Right lobe of liver (tissue), 6 donors: ENCODE results near the gene TWIST1. TPM values are rescaled to one million over a fixed set of nuclear protein-coding genes. Genes with fewer than 3 reads are reported as not detected.

Source experiments
- ATAC-seq, 4 donors: fragments of 200-7000 bp; cut with Tn5 transposase; one replicate each; pipeline ENCODE4 v1.9.1; 2020; ENCODE audit warnings: mild to moderate bottlenecking in 4 of 4, moderate library complexity in 4 of 4
- DNase-seq, 3 donors: peaks; one replicate each; pipeline ENCODE4 v3.0.0-alpha.2; 2020
- H3K27ac ChIP-seq, 3 donors: fragments of 200-600 bp; one replicate each; pipeline ENCODE4 v1.8.0; 2022
- H3K27me3 ChIP-seq, 2 donors: fragments of 200-600 bp; one replicate each; pipeline ENCODE4 v1.8.0; 2022
- H3K36me3 ChIP-seq, 4 donors: fragments of 200-600 bp; sonication (generic) in 1 of 4; one replicate each; pipeline versions ENCODE4 v1.5.1 to v1.8.0; 2017 to 2022; ENCODE audit warnings: control low read depth in 1 of 4
- H3K4me1 ChIP-seq, 4 donors: fragments of 200-600 bp; sonication (generic) in 1 of 4; one replicate each; pipeline versions ENCODE4 v1.5.1 to v1.8.0; 2017 to 2022; ENCODE audit warnings: control low read depth in 1 of 4
- H3K4me3 ChIP-seq, 3 donors: fragments of 200-600 bp; one replicate each; pipeline ENCODE4 v1.8.0; 2022
- H3K9me3 ChIP-seq, 4 donors: fragments of 200-600 bp; sonication (generic) in 1 of 4; one replicate each; pipeline versions ENCODE4 v1.5.1 to v1.8.0; 2017 to 2022; ENCODE audit warnings: control low read depth in 1 of 4
- CTCF ChIP-seq, 4 donors: fragments of 200-600 bp in 3 of 4; fragments of 450-650 bp in 1 of 4; IDR thresholded peaks; one replicate each; pipeline versions ENCODE4 v1.5.1 to v1.8.0; 2016 to 2022; ENCODE audit warnings: antibody characterized with exemption in 4 of 4, mild to moderate bottlenecking in 2 of 4
- POLR2A ChIP-seq: fragments of 450-650 bp; IDR thresholded peaks from one replicate; pipeline ENCODE4 v1.6.1; 2017; ENCODE audit warnings: antibody characterized with exemption, mild to moderate bottlenecking
- WGBS: methylation state at CpG from one replicate; pipeline ENCODE4 v1.1.6; 2018; ENCODE audit warnings: low coverage, low lambda C conversion rate; ENCODE audit not compliant: insufficient coverage; ENCODE audit errors: missing lambda C conversion rate; 5-methylcytosine and 5-hydroxymethylcytosine counted together
- intact Hi-C, 2 donors: fragments of 100-400 bp; cut with DNase I; formaldehyde crosslinking; loops; one replicate each; pipeline versions ENCODE4 v1.11.2 to v1.14.1; 2022
- total RNA-seq, 6 experiments: library from RNA; depleted of rRNA in 2 of 6; stranded (reverse); fragments of >200 nt in 2 of 6; fragmentation: NEBNext Ultra II Directional in 3 of 6; extraction: Animal tissue kit (Norgen Biotek cat#: 25700) in 3 of 6; gene quantifications; one replicate each; pipeline versions ENCODE4 v1.1.0 to v1.2.4, GENCODE V29; 2016 to 2023
- donor health status: DM: no; HTN: yes; CAD: no.
- donor health status: DM: no; HTN: no; CAD: no.
- donor health status: DM: no; HTN: no; CAD: no.
- donor health status: DM: no; HTN: yes; CAD: no.
- donor health status: DM: no; HTN: yes; CAD: no.

TWIST1 gene
- total RNA-seq, 6 experiments from 2014 or later, result 0.42 TPM; not detected in 5

GRCh38 chr7:19133390-19133789, 16.0 kb upstream of the TWIST1 start:
- Histone ChIP-seq H3K4me1 (no peaks in the 10 kb centered on the region), H3K27ac (no peak overlapping the region), H3K36me3 (no peaks in the 10 kb centered on the region), H3K9me3 (no peaks in the 10 kb centered on the region), H3K4me3 (no peak overlapping the region), H3K27me3 (peaks cover 0 to 5% of the 10 kb centered on the region in 2 donors)
- ATAC-seq (no peak), DNase-seq (no peak)
- intact Hi-C loops, result no loop called here
- TF ChIP-seq POLR2A (no peak), CTCF (IDR thresholded peaks at IDR 0.05) (no peak)
- 37% methylated on average over 4 of the region's 4 CpGs for WGBS

GRCh38 chr7:19128856-19129255, 11.4 kb upstream of the TWIST1 start:
- WGBS, result 13% methylated on average over 1 of the region's 1 CpG
- TF ChIP-seq POLR2A (no peak), CTCF (IDR thresholded peaks at IDR 0.05) (no peak)
- no peak overlapping the region for H3K4me3 ChIP-seq
- intact Hi-C loops, result no loop called here
- no peak overlapping the region for H3K27ac ChIP-seq
- no peaks in the 10 kb centered on the region for H3K4me1 ChIP-seq
- peaks cover 0 to 5% of the 10 kb centered on the region in 2 donors for H3K27me3 ChIP-seq
- ATAC-seq (no peak), DNase-seq (no peak)
- H3K9me3 ChIP-seq, result no peaks in the 10 kb centered on the region
- H3K36me3 ChIP-seq, result no peaks in the 10 kb centered on the region

- WGBS, result 23% methylated on average over 2 of the region's 2 CpGs
- no peak for DNase-seq
- intact Hi-C loops, result no loop called here
- Histone ChIP-seq H3K27ac (no peak overlapping the region), H3K27me3 (peaks cover 7 to 12% of the 10 kb centered on the region in 2 donors), H3K4me3 (no peak overlapping the region), H3K4me1 (no peaks in the 10 kb centered on the region), H3K9me3 (no peaks in the 10 kb centered on the region), H3K36me3 (no peaks in the 10 kb centered on the region)
- TF ChIP-seq CTCF (IDR thresholded peaks at IDR 0.05) (peak; percentile 13 to 43 (median 30)), POLR2A (no peak)
- no peak for ATAC-seq
Measured at GRCh38 chr7:19121977-19122588, 4.6 kb upstream of the TWIST1 start.

GRCh38 chr7:19119870-19120486, 2.5 kb upstream of the TWIST1 start:
- Histone ChIP-seq H3K4me3 (no peak overlapping the region), H3K27me3 (peaks cover 7 to 12% of the 10 kb centered on the region in 2 donors), H3K27ac (no peak overlapping the region), H3K9me3 (no peaks in the 10 kb centered on the region), H3K4me1 (peaks cover 0 to 5% (median 0%) of the 10 kb centered on the region in 4 donors), H3K36me3 (no peaks in the 10 kb centered on the region)
- DNase-seq (no peak), ATAC-seq (no peak)
- TF ChIP-seq CTCF (IDR thresholded peaks at IDR 0.05) (no peak), POLR2A (no peak)
- WGBS, result 16% methylated on average over 10 of the region's 10 CpGs
- intact Hi-C loops, result no loop called here
